Endothelial cell of umbilical vein (primary cell): ENCODE measurements around the gene CHST11. TPM values are rescaled to one million over a fixed set of nuclear protein-coding genes. Genes with fewer than 3 reads are reported as not detected.
A peak's percentile ranks its signal among the peaks of the same experiment; 100 is the strongest.

Source experiments
- BruUV-seq: library from RNA; stranded (reverse); fragments of 400-500 nt; replicated peaks from 2 replicates; lab custom pipeline; 2021; lab: Mats Ljungman, UMichigan
- CTCF ChIA-PET: fragments of 300-600, 350-600 bp; sonication (Branson Sonifier 250); formaldehyde crosslinking; loops from one replicate; lab custom pipeline; 2021; ENCODE audit warnings: antibody characterized with exemption, inconsistent platforms; lab: Charles Lee
- POLR2A ChIA-PET: fragments of 300-600, 350-600 bp; sonication (Branson Sonifier 250); formaldehyde crosslinking; loops from one replicate; lab custom pipeline; 2021; ENCODE audit warnings: antibody characterized with exemption, inconsistent platforms; lab: Charles Lee
- DNase-seq: peaks from one replicate; pipeline ENCODE4 v3.0.0-alpha.2; 2011; ENCODE audit warnings: low read depth, low spot score
- FAIRE-seq: peaks from 2 replicates; lab custom pipeline; 2011; peaks lifted over from hg19 to GRCh38; lab: Jason Lieb, UNC
- H2AFZ ChIP-seq: 2 replicates; pipeline ENCODE4 v1.6.0; 2012; ENCODE audit warnings: low read depth, low read length, control low read depth, inconsistent platforms
- H3K27ac ChIP-seq: 2 replicates; pipeline ENCODE4 v1.5.1; 2011; ENCODE audit warnings: low read depth, mild to moderate bottlenecking, control low read depth, low read length, moderate library complexity; ENCODE audit not compliant: insufficient read depth
- H3K27me3 ChIP-seq, 2 experiments: 2 replicates each; pipeline versions ENCODE4 v1.6.0 to v1.6.1; 2011; ENCODE audit warnings: low read length in 2 of 2, mixed read lengths in 1 of 2; ENCODE audit not compliant: control insufficient read depth in 2 of 2, insufficient read depth in 2 of 2
- H3K36me3 ChIP-seq, 2 experiments: 2 replicates in 1 of 2; 3 replicates in 1 of 2; pipeline ENCODE4 v1.5.1; 2011; ENCODE audit warnings: low read length in 2 of 2, mild to moderate bottlenecking in 1 of 2, moderate library complexity in 1 of 2; ENCODE audit not compliant: control insufficient read depth in 2 of 2, insufficient read depth in 2 of 2; ENCODE audit errors: extremely low read depth in 1 of 2
- H3K4me1 ChIP-seq: 3 replicates; pipeline ENCODE4 v1.5.1; 2011; ENCODE audit warnings: mild to moderate bottlenecking, low read length; ENCODE audit not compliant: control insufficient read depth, insufficient read depth; ENCODE audit errors: extremely low read depth
- H3K4me2 ChIP-seq: 2 replicates; pipeline ENCODE4 v1.6.1; 2011; ENCODE audit warnings: low read length, control low read depth, mixed read lengths; ENCODE audit not compliant: insufficient read depth
- H3K4me3 ChIP-seq, 3 experiments: fragments of 200-600 bp in 1 of 3; sonication (generic), shearing (Covaris generic) in 1 of 3; replicated peaks in 1 of 3; 2 replicates each; pipeline ENCODE4 v1.5.1; 2011 to 2016; ENCODE audit warnings: control low read depth in 3 of 3, low read length in 3 of 3, mild to moderate bottlenecking in 2 of 3, inconsistent platforms in 1 of 3, low read depth in 1 of 3, moderate library complexity in 1 of 3; ENCODE audit not compliant: insufficient read depth in 1 of 3
- H3K79me2 ChIP-seq: 2 replicates; pipeline ENCODE4 v1.6.0; 2012; ENCODE audit warnings: low read length, inconsistent platforms; ENCODE audit not compliant: control insufficient read depth, insufficient read depth
- H3K9ac ChIP-seq: replicated peaks from 2 replicates; pipeline ENCODE3; 2011; ENCODE audit warnings: low read length, control low read depth; ENCODE audit not compliant: insufficient read depth; ENCODE audit errors: extremely low read depth
- H3K9me1 ChIP-seq: replicated peaks from 3 replicates; pipeline ENCODE4 v1.6.0; 2011; ENCODE audit warnings: mild to moderate bottlenecking, low read length; ENCODE audit not compliant: control insufficient read depth, insufficient read depth; ENCODE audit errors: extremely low read depth
- H3K9me3 ChIP-seq: replicated peaks from 2 replicates; pipeline ENCODE4 v1.5.1; 2012; ENCODE audit warnings: low read length, inconsistent platforms; ENCODE audit not compliant: control insufficient read depth, insufficient read depth
- H4K20me1 ChIP-seq: replicated peaks from 2 replicates; pipeline ENCODE3; 2011; ENCODE audit warnings: mild to moderate bottlenecking, low read length; ENCODE audit not compliant: control insufficient read depth, insufficient read depth; ENCODE audit errors: extremely low read depth
- EZH2 ChIP-seq: IDR thresholded peaks from 2 replicates; pipeline ENCODE4 v1.6.1; 2012; ENCODE audit warnings: borderline replicate concordance, low read depth, mild to moderate bottlenecking, moderate library complexity, low read length, inconsistent platforms; ENCODE audit not compliant: severe bottlenecking
- FOS ChIP-seq: IDR thresholded peaks from 2 replicates; pipeline ENCODE4 v1.6.1; 2011; ENCODE audit warnings: mild to moderate bottlenecking, low read length, moderate library complexity, borderline replicate concordance; ENCODE audit not compliant: insufficient read depth
- GATA2 ChIP-seq: IDR thresholded peaks from 2 replicates; pipeline ENCODE4 v1.7.0; 2011; ENCODE audit warnings: low read depth, mild to moderate bottlenecking, moderate library complexity, mixed read lengths, low read length; ENCODE audit not compliant: insufficient read length, insufficient read depth
- JUN ChIP-seq: IDR thresholded peaks from 2 replicates; pipeline ENCODE4 v1.6.1; 2011; ENCODE audit warnings: borderline replicate concordance, low read depth; ENCODE audit not compliant: insufficient read length, insufficient read depth
- MYC ChIP-seq: IDR thresholded peaks from one replicate; pipeline ENCODE4 v1.6.1; 2011; ENCODE audit warnings: mild to moderate bottlenecking, low read depth, low read length
- POLR2A ChIP-seq: IDR thresholded peaks from 2 replicates; pipeline ENCODE4 v1.6.1; 2012; ENCODE audit warnings: low read depth, mild to moderate bottlenecking, control low read depth, low read length
- POLR2AphosphoS5 ChIP-seq: IDR thresholded peaks from 2 replicates; pipeline ENCODE4 v1.6.1; 2012; ENCODE audit warnings: low read depth, mild to moderate bottlenecking, control low read depth, low read length, moderate library complexity; ENCODE audit not compliant: insufficient read depth
- dilution Hi-C: fragments of 300-500 bp; cut with MboI; formaldehyde crosslinking; loops from one replicate; pipeline ENCODE4 v1.15.0; 2019; ENCODE audit warnings: low sequenced_read_pairs; ENCODE audit not compliant: extremely low pct_ligation_motif_present
- intact Hi-C: fragments of 100-400 bp; cut with micrococcal nuclease; formaldehyde crosslinking; loops from one replicate; pipeline ENCODE4 v1.10.0; 2022
- polyA plus RNA-seq, 4 experiments: library from polyadenylated mRNA; depleted of rRNA in 3 of 4; stranded (reverse) in 3 of 4; unstranded in 1 of 4; fragments of >200 nt; gene quantifications; 2 replicates each; pipeline versions ENCODE4 v1.2.1 to v1.2.3, GENCODE V29; 2011 to 2012; ENCODE audit warnings: missing spikeins in 1 of 4
- total RNA-seq: library from RNA; stranded (reverse); gene quantifications from 2 replicates; pipeline ENCODE4 v1.2.3, GENCODE V29; 2021
- TF ChIP-seq, protein P1 (sequence below), 2 donors: IDR thresholded peaks; 1 replicate in 1 of 2; 2 replicates in 1 of 2; pipeline ENCODE4 v1.5.1; 2011; ENCODE audit warnings: low read length in 2 of 2, mild to moderate bottlenecking in 2 of 2, moderate library complexity in 2 of 2, control low read depth in 1 of 2, inconsistent platforms in 1 of 2, low read depth in 1 of 2; ENCODE audit not compliant: insufficient read depth in 1 of 2; ENCODE audit errors: extremely low read depth in 1 of 2
- TF ChIP-seq, protein P2 (sequence below): IDR thresholded peaks from 2 replicates; pipeline ENCODE4 v1.6.1; 2011; ENCODE audit not compliant: insufficient read depth, insufficient read length

CHST11 gene
- total and polyA plus RNA-seq, 2 donors (not counting 3 experiments of a cell fraction or from before 2014, with no cell fraction given): 19.7 to 20.9 TPM

DNA sequence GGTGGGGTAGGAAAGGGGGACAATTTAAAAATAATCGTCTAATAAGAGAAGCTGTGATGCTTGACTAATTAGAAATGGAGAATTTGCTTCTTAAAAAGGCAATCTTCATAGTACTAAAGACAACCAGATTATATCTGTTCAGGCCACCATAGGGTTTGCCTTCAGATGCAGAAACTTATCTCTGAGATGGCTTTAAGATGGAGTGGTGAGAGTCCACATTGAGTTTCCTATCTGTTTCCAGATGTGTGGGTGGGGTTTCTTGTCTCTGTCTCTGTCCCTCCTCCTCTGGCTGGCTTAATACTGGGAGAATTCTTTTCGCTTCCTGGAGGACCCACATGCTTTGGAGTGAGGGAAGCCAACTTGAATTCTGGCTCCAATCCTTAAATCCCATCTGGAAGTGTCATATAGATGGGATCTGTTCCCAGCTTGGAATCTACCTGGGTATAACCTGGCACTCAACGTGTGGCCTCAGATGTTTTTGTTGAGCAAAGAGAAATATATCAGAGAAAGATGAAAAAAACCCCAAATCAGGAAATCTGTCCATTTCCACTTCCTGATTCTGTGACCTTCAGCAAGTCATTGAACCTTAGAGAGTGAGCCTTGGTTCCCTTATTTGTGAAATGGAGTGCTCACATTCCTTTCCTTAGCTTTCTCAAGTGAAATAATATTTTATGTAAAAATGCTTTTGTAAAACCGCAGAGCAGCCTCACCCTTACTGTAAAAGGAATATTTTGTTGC is 66.4 kb downstream of the CHST11 start:
- ChIA-PET CTCF (interaction anchor here (0.7 to 1.2 kb wide), 4 partner anchors 14 to 165 kb away, joined by 3 read pairs; no protein-coding TSS in a partner anchor), POLR2A (no interaction called here)
- Histone ChIP-seq H3K27ac (no peak overlapping the region), H3K4me1 (peaks cover 18% of the 10 kb centered on the region), H3K4me2 (peak overlapping the region; percentile 16), H3K36me3 (no peaks in the 10 kb centered on the region), H3K27me3 (no peaks in the 10 kb centered on the region), H3K9me1 (no peaks in the 10 kb centered on the region), H3K4me3 (no peak overlapping the region), H4K20me1 (no peaks in the 10 kb centered on the region), H3K9me3 (no peaks in the 10 kb centered on the region), H3K9ac (no peak overlapping the region), H3K79me2 (peaks cover 30% of the 10 kb centered on the region), H2AFZ (no peak overlapping the region)
- TF ChIP-seq MYC: no peak
- no peak for TF ChIP-seq POLR2AphosphoS5
- TF ChIP-seq, protein P1, sequence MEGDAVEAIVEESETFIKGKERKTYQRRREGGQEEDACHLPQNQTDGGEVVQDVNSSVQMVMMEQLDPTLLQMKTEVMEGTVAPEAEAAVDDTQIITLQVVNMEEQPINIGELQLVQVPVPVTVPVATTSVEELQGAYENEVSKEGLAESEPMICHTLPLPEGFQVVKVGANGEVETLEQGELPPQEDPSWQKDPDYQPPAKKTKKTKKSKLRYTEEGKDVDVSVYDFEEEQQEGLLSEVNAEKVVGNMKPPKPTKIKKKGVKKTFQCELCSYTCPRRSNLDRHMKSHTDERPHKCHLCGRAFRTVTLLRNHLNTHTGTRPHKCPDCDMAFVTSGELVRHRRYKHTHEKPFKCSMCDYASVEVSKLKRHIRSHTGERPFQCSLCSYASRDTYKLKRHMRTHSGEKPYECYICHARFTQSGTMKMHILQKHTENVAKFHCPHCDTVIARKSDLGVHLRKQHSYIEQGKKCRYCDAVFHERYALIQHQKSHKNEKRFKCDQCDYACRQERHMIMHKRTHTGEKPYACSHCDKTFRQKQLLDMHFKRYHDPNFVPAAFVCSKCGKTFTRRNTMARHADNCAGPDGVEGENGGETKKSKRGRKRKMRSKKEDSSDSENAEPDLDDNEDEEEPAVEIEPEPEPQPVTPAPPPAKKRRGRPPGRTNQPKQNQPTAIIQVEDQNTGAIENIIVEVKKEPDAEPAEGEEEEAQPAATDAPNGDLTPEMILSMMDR (IDR thresholded peaks at IDR 0.05; ENCODE audit: extremely low read depth in 1 of 2, insufficient read depth in 1 of 2, low read depth in 1 of 2, low read length in 2 of 2): no peak
- TF ChIP-seq FOS: no peak
- TF ChIP-seq, protein P2, sequence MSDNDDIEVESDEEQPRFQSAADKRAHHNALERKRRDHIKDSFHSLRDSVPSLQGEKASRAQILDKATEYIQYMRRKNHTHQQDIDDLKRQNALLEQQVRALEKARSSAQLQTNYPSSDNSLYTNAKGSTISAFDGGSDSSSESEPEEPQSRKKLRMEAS: no peak
- TF ChIP-seq GATA2: no peak
- no peak for TF ChIP-seq JUN
- TF ChIP-seq EZH2: no peak
- TF ChIP-seq POLR2A: no peak
- BruUV-seq: no TSS peak
- dilution Hi-C loops: no loop called here
- peak; percentile 76 for FAIRE-seq
- intact Hi-C loops: no loop called here
- DNase-seq: peak; percentile 26
